ENCODE results near the gene DPYSL4.

DNA sequence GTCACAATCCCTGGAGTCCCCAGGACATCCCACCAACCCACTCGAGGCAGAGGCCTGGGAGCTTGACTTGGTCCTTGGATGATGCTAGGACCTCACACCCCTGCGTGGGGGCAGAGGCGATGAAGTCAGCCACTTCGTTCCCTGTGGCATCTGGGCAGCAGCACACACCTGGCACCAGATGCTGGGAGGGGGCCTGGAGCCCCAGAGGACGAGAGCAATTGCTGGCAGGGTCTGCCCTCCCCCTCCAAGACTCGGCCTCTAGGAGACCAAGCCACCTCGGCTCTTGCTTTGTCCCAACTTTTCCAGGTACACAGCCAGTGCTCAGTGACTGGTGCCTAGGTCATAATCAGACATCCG, 39.1 kb downstream of the DPYSL4 start:
- TF ChIP-seq POLR2A (IDR thresholded peaks at IDR 0.05) (no peak), POLR2AphosphoS5 (IDR thresholded peaks at IDR 0.05) (no peak)
- TF ChIP-seq, protein P1, sequence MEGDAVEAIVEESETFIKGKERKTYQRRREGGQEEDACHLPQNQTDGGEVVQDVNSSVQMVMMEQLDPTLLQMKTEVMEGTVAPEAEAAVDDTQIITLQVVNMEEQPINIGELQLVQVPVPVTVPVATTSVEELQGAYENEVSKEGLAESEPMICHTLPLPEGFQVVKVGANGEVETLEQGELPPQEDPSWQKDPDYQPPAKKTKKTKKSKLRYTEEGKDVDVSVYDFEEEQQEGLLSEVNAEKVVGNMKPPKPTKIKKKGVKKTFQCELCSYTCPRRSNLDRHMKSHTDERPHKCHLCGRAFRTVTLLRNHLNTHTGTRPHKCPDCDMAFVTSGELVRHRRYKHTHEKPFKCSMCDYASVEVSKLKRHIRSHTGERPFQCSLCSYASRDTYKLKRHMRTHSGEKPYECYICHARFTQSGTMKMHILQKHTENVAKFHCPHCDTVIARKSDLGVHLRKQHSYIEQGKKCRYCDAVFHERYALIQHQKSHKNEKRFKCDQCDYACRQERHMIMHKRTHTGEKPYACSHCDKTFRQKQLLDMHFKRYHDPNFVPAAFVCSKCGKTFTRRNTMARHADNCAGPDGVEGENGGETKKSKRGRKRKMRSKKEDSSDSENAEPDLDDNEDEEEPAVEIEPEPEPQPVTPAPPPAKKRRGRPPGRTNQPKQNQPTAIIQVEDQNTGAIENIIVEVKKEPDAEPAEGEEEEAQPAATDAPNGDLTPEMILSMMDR (IDR thresholded peaks at IDR 0.05) = no peak

Measured in prostate gland (tissue), 2 donors.